Fibroblast of the conjunctiva (primary cell): ENCODE measurements around the gene EIF1B.

Experiments
- DNase-seq: peaks from one replicate; pipeline ENCODE4 v3.0.0-alpha.2; 2010; ENCODE audit warnings: low read depth

EIF1B gene

DNA sequence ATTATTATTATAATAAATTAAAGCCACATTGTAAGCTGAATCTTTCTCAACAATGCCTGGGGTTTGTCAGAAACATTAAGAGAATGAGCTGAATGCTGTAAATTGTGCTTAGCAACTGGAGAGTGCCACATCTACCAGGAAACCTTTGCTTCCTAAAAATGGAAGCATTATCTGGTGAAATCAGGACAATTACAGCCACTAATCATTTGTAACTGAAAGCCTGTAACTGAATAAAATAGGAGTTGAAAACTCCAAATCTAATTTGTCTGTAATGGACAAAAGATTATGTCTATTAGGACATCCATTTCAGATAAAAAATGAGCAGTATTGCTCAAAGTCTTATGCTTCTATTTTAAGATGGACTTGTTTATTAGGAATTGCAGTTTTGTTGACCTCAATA lies 32.2 kb downstream of the EIF1B start:
- DNase-seq: no peak

DNA sequence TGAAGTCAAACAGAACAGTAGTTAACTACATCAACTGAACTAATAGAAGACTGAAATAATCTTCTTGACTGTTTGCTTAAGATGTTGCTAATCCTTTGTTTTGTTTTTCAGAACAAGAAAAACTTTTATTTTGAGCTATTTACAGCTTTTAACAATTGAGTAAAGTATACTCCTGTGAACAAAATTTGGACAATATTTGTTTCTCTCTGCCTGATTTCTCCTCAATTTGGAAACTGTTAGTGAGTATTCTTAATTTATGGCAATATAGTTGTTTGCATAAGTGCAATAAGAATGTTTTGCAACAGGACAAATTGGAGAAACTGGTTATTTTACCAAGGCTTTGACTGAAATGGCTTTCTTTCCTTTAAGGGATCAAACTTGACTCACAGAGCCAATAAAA lies 41.0 kb downstream of the EIF1B start:
- DNase-seq: no peak

DNA sequence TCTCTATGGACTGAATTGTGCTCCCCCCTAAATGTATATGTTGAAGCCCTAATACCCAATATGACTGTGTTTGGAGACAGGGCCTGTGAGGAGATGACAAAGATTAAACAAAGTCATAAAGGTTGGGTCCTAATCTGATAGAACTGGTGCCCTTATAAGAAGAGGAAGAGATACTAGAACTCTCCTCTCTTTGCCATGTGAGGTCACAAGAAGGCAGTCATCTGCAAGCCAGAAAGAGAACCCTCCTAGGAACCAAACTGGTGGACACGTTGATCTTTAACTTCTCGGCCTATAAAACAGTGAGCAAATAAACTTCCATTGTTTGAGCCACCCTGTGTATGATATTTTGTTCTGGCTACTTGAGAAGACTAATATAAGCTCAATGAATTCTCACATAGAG lies 45.9 kb downstream of the EIF1B start:
- DNase-seq: no peak

DNA sequence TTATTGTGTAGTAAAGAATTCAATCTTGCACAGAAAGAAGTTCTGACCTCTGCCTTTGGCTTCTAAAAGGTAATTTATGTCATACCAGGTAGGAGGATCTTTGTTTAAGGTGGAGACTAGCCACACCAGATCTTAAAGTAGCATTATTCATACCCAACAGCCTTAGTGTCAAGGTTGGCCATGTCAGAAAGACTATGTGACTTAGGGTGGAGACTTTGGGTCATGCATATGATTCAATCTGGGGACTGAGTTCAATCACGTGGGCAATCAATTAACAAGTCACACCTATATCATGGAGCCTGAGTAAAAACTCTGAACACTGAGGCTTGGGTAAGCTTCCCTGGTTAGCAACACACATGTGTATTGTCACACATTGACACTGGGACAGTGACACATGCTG lies 48.9 kb downstream of the EIF1B start:
- DNase-seq: no peak
